B cell (primary cell): ENCODE data around the gene WRNIP1. TPM values are rescaled to one million over a fixed set of nuclear protein-coding genes. Genes with fewer than 3 reads are reported as not detected.

Experiments used
- ATAC-seq: fragments of 200-7000 bp; cut with Tn5 transposase; one replicate; pipeline ENCODE4 v1.10.0; 2021; ENCODE audit warnings: low read depth, mild to moderate bottlenecking, moderate number of reproducible peaks, moderate library complexity
- CTCF ChIA-PET: fragments of 350-600 bp; sonication (Branson Sonifier 250); formaldehyde crosslinking; loops from one replicate; lab custom pipeline; 2021; ENCODE audit warnings: antibody characterized with exemption, inconsistent platforms; lab: Charles Lee
- POLR2A ChIA-PET: fragments of 350-600 bp; sonication (Branson Sonifier 250); formaldehyde crosslinking; loops from one replicate; lab custom pipeline; 2021; ENCODE audit warnings: antibody characterized with exemption; lab: Charles Lee
- DNase-seq: peaks from one replicate; pipeline ENCODE4 v3.0.0; 2013
- H2AFZ ChIP-seq: 2 replicates; pipeline ENCODE4 v1.6.1; 2012; ENCODE audit warnings: mild to moderate bottlenecking, low read depth, low read length; ENCODE audit not compliant: insufficient read depth, poor library complexity, severe bottlenecking
- H3K27ac ChIP-seq, 2 donors: 1 replicate in 1 of 2; 2 replicates in 1 of 2; pipeline ENCODE4 v1.5.1; 2012 to 2013; ENCODE audit warnings: low read length in 2 of 2, mild to moderate bottlenecking in 2 of 2, moderate library complexity in 1 of 2
- H3K27me3 ChIP-seq, 4 experiments: fragments of 200-600 bp in 1 of 4; sonication (generic) in 1 of 4; replicated peaks in 1 of 4; 1 replicate in 2 of 4; 2 replicates in 2 of 4; pipeline versions ENCODE4 v1.6.1 to v1.7.0; 2013 to 2016; ENCODE audit warnings: low read length in 3 of 4, mild to moderate bottlenecking in 2 of 4, mixed read lengths in 1 of 4, moderate library complexity in 1 of 4; ENCODE audit not compliant: insufficient read depth in 4 of 4, control insufficient read depth in 3 of 4; ENCODE audit errors: control extremely low read depth in 1 of 4
- H3K36me3 ChIP-seq, 2 experiments: replicated peaks in 1 of 2; 1 replicate in 1 of 2; 2 replicates in 1 of 2; pipeline versions ENCODE4 v1.6.1 to v1.7.1; 2013; ENCODE audit warnings: low read length in 1 of 2; ENCODE audit not compliant: insufficient read depth in 2 of 2, control insufficient read depth in 1 of 2; ENCODE audit errors: control extremely low read depth in 1 of 2, extremely low read depth in 1 of 2
- H3K4me1 ChIP-seq, 2 donors: fragments of 200-600 bp in 1 of 2; sonication (generic) in 1 of 2; 1 replicate in 1 of 2; 2 replicates in 1 of 2; pipeline versions ENCODE4 v1.5.1 to v1.6.1; 2013 to 2017; ENCODE audit warnings: low read length in 2 of 2; ENCODE audit not compliant: control insufficient read depth in 2 of 2, insufficient read depth in 2 of 2
- H3K4me2 ChIP-seq: replicated peaks from 2 replicates; pipeline ENCODE3; 2012; ENCODE audit warnings: mild to moderate bottlenecking, low read depth, low read length; ENCODE audit not compliant: poor library complexity, severe bottlenecking
- H3K4me3 ChIP-seq, 5 experiments: fragments of 200-600 bp in 1 of 5; sonication (generic) in 1 of 5; 1 replicate in 3 of 5; 2 replicates in 2 of 5; pipeline versions ENCODE4 v1.5.1 to v1.7.0; 2011 to 2016; ENCODE audit warnings: low read length in 4 of 5, mild to moderate bottlenecking in 4 of 5, low read depth in 2 of 5, control low read depth in 1 of 5, moderate library complexity in 1 of 5; ENCODE audit not compliant: insufficient read depth in 1 of 5; ENCODE audit errors: control extremely low read depth in 1 of 5, extremely low read depth in 1 of 5
- H3K79me2 ChIP-seq: fragments of 200-600 bp; sonication (generic); one replicate; pipeline ENCODE4 v1.6.0; 2016; ENCODE audit warnings: low read length; ENCODE audit not compliant: control insufficient read depth, insufficient read depth
- H3K9ac ChIP-seq: fragments of 200-600 bp; sonication (generic); 2 replicates; pipeline ENCODE4 v1.6.1; 2017; ENCODE audit warnings: mild to moderate bottlenecking, low read length, moderate library complexity
- H3K9me3 ChIP-seq, 3 donors: one replicate each; pipeline versions ENCODE4 v1.6.1 to v1.7.1; 2013; ENCODE audit warnings: low read length in 2 of 3; ENCODE audit not compliant: control insufficient read depth in 2 of 3, insufficient read depth in 1 of 3; ENCODE audit errors: control extremely low read depth in 1 of 3
- H4K20me1 ChIP-seq: 2 replicates; pipeline ENCODE4 v1.6.0; 2012; ENCODE audit warnings: mild to moderate bottlenecking, low read length; ENCODE audit not compliant: insufficient read depth, control insufficient read depth, poor library complexity, severe bottlenecking
- H3K27ac Mint-ChIP-seq: one replicate; pipeline ENCODE4 v1.8.0; 2021; ENCODE audit warnings: mixed read lengths
- H3K27me3 Mint-ChIP-seq: one replicate; pipeline ENCODE4 v1.8.0; 2021; ENCODE audit warnings: mixed read lengths
- H3K4me1 Mint-ChIP-seq: one replicate; pipeline ENCODE4 v1.8.0; 2021; ENCODE audit warnings: mixed read lengths
- H3K4me3 Mint-ChIP-seq: one replicate; pipeline ENCODE4 v1.8.0; 2021; ENCODE audit warnings: mixed read lengths
- H3K9me3 Mint-ChIP-seq: one replicate; pipeline ENCODE4 v1.8.0; 2022; ENCODE audit warnings: mixed read lengths; ENCODE audit not compliant: insufficient read depth
- EZH2 ChIP-seq: IDR thresholded peaks from 2 replicates; pipeline ENCODE4 v1.6.1; 2012; ENCODE audit warnings: borderline replicate concordance, low read depth, mild to moderate bottlenecking, moderate library complexity, low read length; ENCODE audit not compliant: insufficient read depth, poor library complexity, severe bottlenecking
- WGBS: methylation state at CpG from one replicate; pipeline ENCODE4 v1.1.5; 2013; ENCODE audit warnings: missing lambda C conversion rate; ENCODE audit not compliant: insufficient coverage; 5-methylcytosine and 5-hydroxymethylcytosine counted together
- intact Hi-C: fragments of 100-400 bp; cut with micrococcal nuclease; formaldehyde crosslinking; loops from one replicate; pipeline ENCODE4 v1.10.0; 2022
- polyA plus RNA-seq: library from polyadenylated mRNA; depleted of rRNA; stranded (reverse); fragments of >200 nt; gene quantifications from 2 replicates; pipeline ENCODE4 v1.2.3, GENCODE V29; 2012
- total RNA-seq, 2 donors: library from RNA; stranded (reverse); fragments of 120-200 nt in 1 of 2; gene quantifications; 1 replicate in 1 of 2; 2 replicates in 1 of 2; pipeline versions ENCODE4 v1.2.3 to v1.2.4, GENCODE V29; 2013 to 2022
- TF ChIP-seq, protein P1 (sequence below): fragments of 200-600 bp; IDR thresholded peaks from one replicate; pipeline ENCODE4 v1.8.0; 2022; ENCODE audit warnings: antibody characterized with exemption, mild to moderate bottlenecking

The WRNIP1 gene
- total and polyA plus RNA-seq, 2 donors (not counting 1 experiment from before 2014, with no cell fraction given): 32.6 to 35.2 TPM

DNA sequence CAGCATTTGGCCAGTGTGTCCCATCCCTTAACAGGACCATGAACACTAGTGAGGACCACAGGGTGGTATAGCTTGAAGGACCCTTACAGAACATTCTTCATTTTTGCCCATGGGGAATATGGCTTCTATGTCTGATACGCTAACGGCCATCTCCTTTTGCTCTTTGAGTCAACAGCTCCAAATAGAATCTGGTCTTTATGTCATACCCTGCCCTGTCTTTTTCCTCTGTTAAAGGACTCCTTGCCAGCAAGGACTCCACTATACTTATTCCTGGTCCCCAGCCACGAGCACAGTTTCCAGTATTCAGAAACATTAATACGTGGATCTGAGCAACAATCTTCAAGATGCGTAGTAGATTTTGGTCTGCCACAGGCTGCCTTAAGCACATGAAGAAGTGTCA is 53.9 kb downstream of the WRNIP1 start:
- peaks cover 19% of the 10 kb centered on the region for H3K9me3 Mint-ChIP-seq
- no peak overlapping the region for H3K9ac ChIP-seq
- H3K27me3 Mint-ChIP-seq: peaks cover 7% of the 10 kb centered on the region
- H3K4me3 ChIP-seq: no peak overlapping the region
- DNase-seq: no peak
- H3K27ac ChIP-seq: no peak overlapping the region
- H3K27me3 ChIP-seq: no peaks in the 10 kb centered on the region
- H3K4me3 Mint-ChIP-seq: no peak overlapping the region
- H3K79me2 ChIP-seq: no peaks in the 10 kb centered on the region
- ChIA-PET CTCF (interaction anchor here (1.5 kb wide), 1 partner anchor 28 kb away, joined by 7 read pairs; no protein-coding TSS in a partner anchor), POLR2A (no interaction called here)
- no peak overlapping the region for H3K27ac Mint-ChIP-seq
- H2AFZ ChIP-seq: no peak overlapping the region
- ATAC-seq: no peak
- no peaks in the 10 kb centered on the region for H4K20me1 ChIP-seq
- intact Hi-C loops: no loop called here
- H3K36me3 ChIP-seq: no peaks in the 10 kb centered on the region
- H3K9me3 ChIP-seq: peaks cover 4 to 14% (median 4%) of the 10 kb centered on the region in 3 donors
- no peaks in the 10 kb centered on the region for H3K4me1 Mint-ChIP-seq
- 82% methylated on average over 5 of the region's 5 CpGs for WGBS
- no peak overlapping the region for H3K4me2 ChIP-seq
- H3K4me1 ChIP-seq: no peaks in the 10 kb centered on the region
- TF ChIP-seq, protein P1, sequence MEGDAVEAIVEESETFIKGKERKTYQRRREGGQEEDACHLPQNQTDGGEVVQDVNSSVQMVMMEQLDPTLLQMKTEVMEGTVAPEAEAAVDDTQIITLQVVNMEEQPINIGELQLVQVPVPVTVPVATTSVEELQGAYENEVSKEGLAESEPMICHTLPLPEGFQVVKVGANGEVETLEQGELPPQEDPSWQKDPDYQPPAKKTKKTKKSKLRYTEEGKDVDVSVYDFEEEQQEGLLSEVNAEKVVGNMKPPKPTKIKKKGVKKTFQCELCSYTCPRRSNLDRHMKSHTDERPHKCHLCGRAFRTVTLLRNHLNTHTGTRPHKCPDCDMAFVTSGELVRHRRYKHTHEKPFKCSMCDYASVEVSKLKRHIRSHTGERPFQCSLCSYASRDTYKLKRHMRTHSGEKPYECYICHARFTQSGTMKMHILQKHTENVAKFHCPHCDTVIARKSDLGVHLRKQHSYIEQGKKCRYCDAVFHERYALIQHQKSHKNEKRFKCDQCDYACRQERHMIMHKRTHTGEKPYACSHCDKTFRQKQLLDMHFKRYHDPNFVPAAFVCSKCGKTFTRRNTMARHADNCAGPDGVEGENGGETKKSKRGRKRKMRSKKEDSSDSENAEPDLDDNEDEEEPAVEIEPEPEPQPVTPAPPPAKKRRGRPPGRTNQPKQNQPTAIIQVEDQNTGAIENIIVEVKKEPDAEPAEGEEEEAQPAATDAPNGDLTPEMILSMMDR: no peak
- TF ChIP-seq EZH2: no peak

DNA sequence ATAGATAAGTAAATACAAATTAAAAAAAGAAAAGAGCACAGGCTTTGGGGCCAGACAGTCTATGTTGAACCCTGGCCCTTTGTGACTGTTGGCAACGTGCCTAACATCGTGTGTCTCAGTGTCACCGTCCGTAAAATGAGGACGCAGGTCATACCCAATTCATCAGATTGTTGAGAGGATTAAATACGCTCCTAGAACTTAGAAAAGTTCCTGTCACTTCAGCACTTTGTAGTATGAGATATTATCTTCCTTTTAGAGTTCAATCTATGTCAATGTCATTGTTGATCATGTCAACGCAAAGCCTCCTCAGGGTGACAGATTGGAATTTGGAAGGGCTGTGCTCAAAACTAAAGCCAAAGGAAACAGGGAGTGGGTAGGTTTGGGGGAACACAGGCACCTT is 54.8 kb downstream of the WRNIP1 start:
- H3K27me3 ChIP-seq: no peaks in the 10 kb centered on the region
- H3K4me1 ChIP-seq: no peaks in the 10 kb centered on the region
- peaks cover 7% of the 10 kb centered on the region for H3K27me3 Mint-ChIP-seq
- H3K4me3 Mint-ChIP-seq: no peak overlapping the region
- 7% methylated on average over 3 of the region's 7 CpGs for WGBS
- H3K9me3 Mint-ChIP-seq: peaks cover 18% of the 10 kb centered on the region
- CTCF ChIA-PET: no interaction called here
- no peak overlapping the region for H2AFZ ChIP-seq
- no peak for TF ChIP-seq EZH2
- TF ChIP-seq, protein P1: no peak
- no peaks in the 10 kb centered on the region for H3K36me3 ChIP-seq
- H3K4me1 Mint-ChIP-seq: no peaks in the 10 kb centered on the region
- H4K20me1 ChIP-seq: no peaks in the 10 kb centered on the region
- peaks cover 4 to 12% (median 4%) of the 10 kb centered on the region in 3 donors for H3K9me3 ChIP-seq
- no peak for DNase-seq
- POLR2A ChIA-PET: no interaction called here
- ATAC-seq: no peak
- H3K4me2 ChIP-seq: no peak overlapping the region
- no peaks in the 10 kb centered on the region for H3K79me2 ChIP-seq
- intact Hi-C loops: no loop called here
- H3K27ac Mint-ChIP-seq: no peak overlapping the region
- no peak overlapping the region for H3K9ac ChIP-seq
- no peak overlapping the region for H3K4me3 ChIP-seq
- no peak overlapping the region for H3K27ac ChIP-seq
